ENCODE data around the gene PLD4.

The PLD4 gene

DNA sequence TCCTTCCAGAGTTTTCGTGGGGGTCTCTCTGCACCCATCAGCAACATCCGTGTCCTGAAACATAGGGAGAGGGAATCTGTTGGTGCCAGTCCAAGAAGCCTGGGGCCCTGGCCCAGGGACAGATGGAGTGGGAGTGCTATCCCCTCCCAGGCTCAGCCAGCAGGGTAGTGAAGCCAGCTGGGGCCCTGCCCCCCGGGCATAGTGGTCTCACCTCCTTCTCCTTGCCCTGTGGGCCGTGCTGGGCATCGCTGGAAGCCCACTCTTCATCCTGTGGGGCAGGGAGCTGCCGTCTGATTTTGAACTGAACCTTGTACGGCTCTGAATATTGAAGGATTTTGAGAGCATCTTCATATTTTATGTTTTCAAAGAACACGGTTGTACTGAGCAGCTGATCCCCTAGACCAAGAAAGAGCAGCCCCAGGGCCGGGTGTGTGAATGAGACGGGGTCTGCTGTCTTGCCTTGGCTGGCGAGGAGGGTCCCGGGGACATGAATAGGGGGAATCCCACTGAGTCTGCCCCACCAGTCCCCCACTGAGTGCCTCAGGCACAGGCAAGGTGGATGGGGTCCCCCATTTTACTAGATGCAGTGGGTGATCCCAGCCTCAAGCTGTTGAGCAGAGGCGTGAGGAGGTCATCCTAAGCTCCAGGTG is 30.2 kb downstream of the PLD4 start:
- peaks cover 6% of the 10 kb centered on the region for H3K4me1 ChIP-seq (ENCODE audit: control insufficient read depth, insufficient read depth, low read length)
- no peak overlapping the region for H3K9ac ChIP-seq (ENCODE audit: low read length)
- H3K27me3 ChIP-seq (ENCODE audit: control insufficient read depth, insufficient read depth, low read length) = peaks cover 2% of the 10 kb centered on the region
- peaks cover 9% of the 10 kb centered on the region for H3K36me3 ChIP-seq (ENCODE audit: control insufficient read depth, insufficient read depth, low read length)
- H3K4me3 ChIP-seq (ENCODE audit: low read length) = no peak overlapping the region
- H3K27ac ChIP-seq (ENCODE audit: low read depth, low read length) = no peak overlapping the region

GRCh38 chr14:104955396-104955770 is 30.7 kb downstream of the PLD4 start:
- peaks cover 9% of the 10 kb centered on the region for H3K36me3 ChIP-seq (ENCODE audit: control insufficient read depth, insufficient read depth, low read length)
- H3K4me3 ChIP-seq (ENCODE audit: low read length) = no peak overlapping the region
- no peak overlapping the region for H3K27ac ChIP-seq (ENCODE audit: low read depth, low read length)
- H3K27me3 ChIP-seq (ENCODE audit: control insufficient read depth, insufficient read depth, low read length) = peaks cover 2% of the 10 kb centered on the region
- H3K4me1 ChIP-seq (ENCODE audit: control insufficient read depth, insufficient read depth, low read length) = peaks cover 6% of the 10 kb centered on the region
- H3K9ac ChIP-seq (ENCODE audit: low read length) = no peak overlapping the region

DNA sequence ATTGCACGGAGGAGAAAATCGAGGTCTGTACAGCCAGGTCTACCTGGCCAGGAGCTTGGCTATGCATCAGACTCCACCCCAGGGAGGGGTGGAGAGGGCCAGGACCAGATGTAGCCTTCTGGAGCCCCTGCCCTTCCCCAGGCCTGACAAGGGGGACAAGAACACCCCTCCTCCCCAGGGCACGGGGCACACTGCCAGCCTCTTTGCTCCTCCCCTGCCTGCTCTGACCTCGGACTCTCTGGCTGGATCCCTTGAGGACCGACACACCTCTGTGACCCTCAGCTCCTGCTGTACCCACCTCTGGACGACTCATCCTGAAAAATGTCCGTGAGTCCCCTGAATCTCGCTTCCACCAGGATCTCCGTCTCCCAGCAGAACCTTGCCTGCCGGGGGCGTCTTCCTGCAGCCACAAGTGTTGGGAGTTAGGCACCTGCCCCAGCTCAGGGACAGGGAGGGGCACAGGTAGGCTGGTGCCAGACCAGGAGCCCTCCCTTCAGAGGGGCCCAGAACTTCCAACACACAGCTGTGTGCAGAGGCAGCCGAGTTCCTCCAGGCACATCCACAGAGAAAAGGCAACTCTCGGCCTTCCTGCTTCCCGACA is 31.7 kb downstream of the PLD4 start:
- Histone ChIP-seq H3K36me3 (ENCODE audit: control insufficient read depth, insufficient read depth, low read length) (peaks cover 9% of the 10 kb centered on the region), H3K27ac (ENCODE audit: low read depth, low read length) (no peak overlapping the region), H3K27me3 (ENCODE audit: control insufficient read depth, insufficient read depth, low read length) (peaks cover 2% of the 10 kb centered on the region), H3K4me1 (ENCODE audit: control insufficient read depth, insufficient read depth, low read length) (peaks cover 6% of the 10 kb centered on the region), H3K9ac (ENCODE audit: low read length) (no peak overlapping the region), H3K4me3 (ENCODE audit: low read length) (no peak overlapping the region)

DNA sequence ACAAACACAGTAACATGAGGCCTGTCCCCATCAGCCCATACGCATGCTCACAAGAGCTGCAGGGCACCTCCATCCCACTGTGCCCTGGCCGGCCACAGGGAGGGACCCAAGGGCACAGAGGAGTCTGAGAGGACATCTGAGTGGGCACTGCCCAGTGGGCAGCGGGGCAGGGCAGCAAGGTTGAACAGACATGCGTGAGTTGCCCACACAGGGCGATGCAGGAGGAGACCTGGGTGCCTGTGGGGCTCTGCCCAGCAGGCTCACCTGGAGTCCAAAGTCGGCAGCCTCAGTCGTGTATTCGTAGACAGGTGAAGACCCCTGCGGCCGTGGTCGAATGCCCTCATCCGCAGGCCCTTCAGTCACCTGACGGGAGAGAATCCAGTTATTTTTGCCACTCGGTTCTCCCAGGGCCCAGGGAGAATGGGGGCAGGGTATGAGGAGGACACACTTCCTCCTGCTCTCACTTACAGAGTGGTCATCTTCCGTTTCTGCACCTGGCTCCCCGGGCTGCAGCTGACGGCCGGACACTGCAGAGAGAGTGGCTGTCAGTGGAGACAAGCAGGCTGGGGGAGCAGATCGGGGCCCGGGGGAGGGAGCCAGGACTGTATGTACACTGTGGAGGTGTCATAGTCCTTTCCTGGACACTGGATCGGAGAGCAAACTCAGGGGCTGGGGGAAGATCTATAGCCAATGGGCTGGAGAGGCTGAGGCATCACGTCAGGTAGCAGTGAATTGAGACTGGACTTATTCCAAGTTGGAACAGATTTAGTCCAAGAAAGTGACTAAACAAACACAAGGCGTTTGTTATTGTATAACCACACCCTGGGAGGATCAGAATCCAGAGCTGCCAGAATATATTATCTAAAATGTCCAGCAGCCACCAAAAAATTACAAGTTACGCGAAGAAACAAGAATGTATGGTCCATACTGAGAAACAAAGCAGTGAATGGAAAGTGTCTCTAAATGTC is 32.8 kb downstream of the PLD4 start:
- peaks cover 2% of the 10 kb centered on the region for H3K27me3 ChIP-seq (ENCODE audit: control insufficient read depth, insufficient read depth, low read length)
- no peak overlapping the region for H3K27ac ChIP-seq (ENCODE audit: low read depth, low read length)
- peaks cover 6% of the 10 kb centered on the region for H3K4me1 ChIP-seq (ENCODE audit: control insufficient read depth, insufficient read depth, low read length)
- peaks cover 9% of the 10 kb centered on the region for H3K36me3 ChIP-seq (ENCODE audit: control insufficient read depth, insufficient read depth, low read length)
- no peak overlapping the region for H3K4me3 ChIP-seq (ENCODE audit: low read length)
- no peak overlapping the region for H3K9ac ChIP-seq (ENCODE audit: low read length)

DNA sequence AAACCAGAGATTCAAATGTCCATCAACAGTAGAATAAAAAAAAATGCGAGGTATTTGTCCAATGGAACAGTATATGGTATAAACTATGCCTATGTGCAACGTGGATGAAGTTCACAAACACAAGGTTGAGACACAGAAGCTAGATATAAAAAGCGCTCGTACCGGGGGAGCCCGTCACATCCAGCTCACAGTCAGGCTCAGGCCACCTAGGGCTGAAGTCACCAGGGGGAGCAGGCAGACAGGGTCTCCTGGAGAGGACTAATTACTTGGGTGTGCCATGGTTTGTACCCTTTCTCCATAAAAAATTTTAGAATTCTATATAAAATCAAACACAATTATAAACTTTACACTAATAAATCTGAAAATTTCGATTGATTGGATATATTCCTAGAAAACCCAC is 39.9 kb downstream of the PLD4 start:
- H3K4me3 ChIP-seq (ENCODE audit: low read length) = no peak overlapping the region
- no peak overlapping the region for H3K27ac ChIP-seq (ENCODE audit: low read depth, low read length)
- H3K36me3 ChIP-seq (ENCODE audit: control insufficient read depth, insufficient read depth, low read length) = no peaks in the 10 kb centered on the region
- peaks cover 24% of the 10 kb centered on the region for H3K4me1 ChIP-seq (ENCODE audit: control insufficient read depth, insufficient read depth, low read length)
- no peak overlapping the region for H3K9ac ChIP-seq (ENCODE audit: low read length)
- peaks cover 3% of the 10 kb centered on the region for H3K27me3 ChIP-seq (ENCODE audit: control insufficient read depth, insufficient read depth, low read length)

DNA sequence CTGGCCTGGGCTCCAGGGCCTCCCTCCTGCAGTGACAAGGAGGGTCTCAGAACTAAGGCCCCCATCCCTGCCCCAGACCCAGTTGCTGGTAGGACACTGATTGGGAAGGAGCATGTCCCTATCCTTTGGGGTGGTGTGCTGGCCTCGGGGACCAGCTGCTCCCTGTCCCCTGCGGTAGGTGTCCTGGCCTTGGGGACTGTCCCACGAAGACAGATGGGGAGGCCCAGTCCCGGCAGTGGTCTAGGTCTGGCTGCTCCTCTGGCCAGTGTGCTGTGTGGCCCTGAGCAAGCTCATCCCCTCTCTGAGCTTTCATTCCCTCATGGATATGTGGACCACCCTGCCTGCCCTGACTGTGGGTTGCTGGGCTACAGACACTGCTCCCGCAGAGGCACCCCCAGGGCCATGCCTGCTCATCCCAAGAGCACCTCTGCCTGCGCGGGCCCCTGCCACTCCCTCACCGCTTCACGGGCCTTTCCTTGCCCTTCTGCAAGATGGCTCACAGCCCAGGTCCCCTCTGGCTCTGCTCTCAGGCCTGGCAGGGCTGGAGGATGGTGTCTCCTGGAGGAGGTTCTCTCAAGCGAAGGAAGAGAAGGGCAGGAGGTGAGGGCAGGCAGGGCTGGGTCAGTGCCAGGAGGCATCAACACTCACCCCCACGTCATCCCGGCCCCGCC is 41.0 kb downstream of the PLD4 start:
- Histone ChIP-seq H3K27ac (ENCODE audit: low read depth, low read length) (peak overlapping the region; percentile 97), H3K4me3 (ENCODE audit: low read length) (no peak overlapping the region), H3K9ac (ENCODE audit: low read length) (no peak overlapping the region), H3K36me3 (ENCODE audit: control insufficient read depth, insufficient read depth, low read length) (no peaks in the 10 kb centered on the region), H3K4me1 (ENCODE audit: control insufficient read depth, insufficient read depth, low read length) (peaks cover 25% of the 10 kb centered on the region), H3K27me3 (ENCODE audit: control insufficient read depth, insufficient read depth, low read length) (peaks cover 3% of the 10 kb centered on the region)

DNA sequence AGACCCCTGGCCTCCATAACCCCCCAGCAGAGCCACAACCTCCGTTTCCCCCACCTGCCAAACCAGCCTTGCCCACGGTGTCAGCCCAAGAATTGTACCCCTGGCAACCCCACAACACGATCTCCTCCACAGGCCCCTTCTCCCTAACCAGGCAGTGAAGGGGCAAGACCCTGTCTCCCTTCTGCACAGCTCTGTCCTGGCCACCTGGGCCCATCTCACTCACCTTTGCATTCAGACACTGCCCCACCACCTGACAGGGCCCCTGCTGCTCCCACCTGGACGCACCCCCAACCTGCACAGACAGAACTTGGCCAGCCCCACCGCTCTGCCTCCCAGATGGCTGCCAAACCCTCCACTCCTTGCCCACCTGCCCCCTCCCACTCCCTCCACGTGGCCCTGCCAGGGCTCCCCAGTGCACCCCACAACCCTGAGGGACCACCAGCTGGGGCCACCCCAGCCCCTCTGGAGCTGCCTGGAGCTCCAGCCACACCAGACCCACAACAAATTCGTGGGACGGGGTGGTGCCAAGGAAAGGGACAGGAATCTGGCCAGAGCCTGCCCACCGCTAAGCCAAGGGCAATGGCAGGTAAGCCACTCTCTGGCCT is 41.7 kb downstream of the PLD4 start:
- Histone ChIP-seq H3K27ac (ENCODE audit: low read depth, low read length) (peak overlapping the region; percentile 97), H3K27me3 (ENCODE audit: control insufficient read depth, insufficient read depth, low read length) (peaks cover 3% of the 10 kb centered on the region), H3K9ac (ENCODE audit: low read length) (no peak overlapping the region), H3K4me3 (ENCODE audit: low read length) (no peak overlapping the region), H3K4me1 (ENCODE audit: control insufficient read depth, insufficient read depth, low read length) (peaks cover 31% of the 10 kb centered on the region), H3K36me3 (ENCODE audit: control insufficient read depth, insufficient read depth, low read length) (no peaks in the 10 kb centered on the region)

DNA sequence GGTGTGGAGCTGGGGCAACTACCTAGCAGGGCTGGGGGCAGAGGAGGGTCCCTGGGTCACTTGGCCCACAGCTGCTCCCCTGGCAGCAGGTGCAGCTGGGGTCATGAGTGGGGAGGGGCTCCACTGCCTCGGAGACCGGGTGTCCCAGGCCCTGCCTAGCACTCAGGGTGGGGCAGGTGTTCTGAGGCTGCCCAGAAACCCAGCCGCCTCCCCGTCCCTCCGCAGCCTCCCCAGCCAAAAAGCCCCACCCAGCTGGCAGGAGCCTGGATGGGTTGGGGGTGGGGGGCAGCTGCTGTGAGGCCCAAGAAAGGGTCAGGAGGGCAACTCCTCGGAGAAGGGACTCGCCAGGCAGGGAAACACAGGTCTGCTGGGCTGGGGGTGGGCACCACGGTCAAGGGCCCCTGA is 42.3 kb downstream of the PLD4 start:
- Histone ChIP-seq H3K27me3 (ENCODE audit: control insufficient read depth, insufficient read depth, low read length) (peaks cover 3% of the 10 kb centered on the region), H3K4me1 (ENCODE audit: control insufficient read depth, insufficient read depth, low read length) (peaks cover 38% of the 10 kb centered on the region), H3K4me3 (ENCODE audit: low read length) (peak overlapping the region; percentile 53), H3K36me3 (ENCODE audit: control insufficient read depth, insufficient read depth, low read length) (no peaks in the 10 kb centered on the region), H3K27ac (ENCODE audit: low read depth, low read length) (peak overlapping the region; percentile 97), H3K9ac (ENCODE audit: low read length) (no peak overlapping the region)

- Histone ChIP-seq H3K4me3 (ENCODE audit: low read length) (peak overlapping the region; percentile 53), H3K36me3 (ENCODE audit: control insufficient read depth, insufficient read depth, low read length) (no peaks in the 10 kb centered on the region), H3K4me1 (ENCODE audit: control insufficient read depth, insufficient read depth, low read length) (peaks cover 44% of the 10 kb centered on the region), H3K27ac (ENCODE audit: low read depth, low read length) (peak overlapping the region; percentile 97), H3K9ac (ENCODE audit: low read length) (peak overlapping the region; percentile 22), H3K27me3 (ENCODE audit: control insufficient read depth, insufficient read depth, low read length) (peaks cover 3% of the 10 kb centered on the region)
Measured at GRCh38 chr14:104967386-104968152, 42.9 kb downstream of the PLD4 start.

DNA sequence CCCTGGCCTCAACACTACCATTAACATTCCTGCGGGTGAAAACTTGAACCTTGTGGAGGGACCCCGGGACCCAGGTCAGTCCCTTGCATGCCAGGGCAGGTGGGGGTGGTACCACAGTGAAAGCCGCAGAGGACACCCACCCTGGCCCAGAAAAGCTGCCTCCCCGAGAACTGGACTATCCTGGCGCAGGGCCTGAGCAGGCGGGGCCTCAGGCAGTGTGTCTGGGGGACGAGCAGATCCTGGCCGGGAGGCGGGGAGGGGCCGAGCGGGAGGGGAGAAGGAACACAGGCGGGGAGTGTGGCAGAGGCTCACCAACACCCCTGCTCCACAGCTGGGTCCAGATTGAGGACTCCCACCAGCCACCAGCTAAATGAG is 43.5 kb downstream of the PLD4 start:
- Histone ChIP-seq H3K9ac (ENCODE audit: low read length) (no peak overlapping the region), H3K27ac (ENCODE audit: low read depth, low read length) (peak overlapping the region; percentile 97), H3K4me1 (ENCODE audit: control insufficient read depth, insufficient read depth, low read length) (peaks cover 49% of the 10 kb centered on the region), H3K36me3 (ENCODE audit: control insufficient read depth, insufficient read depth, low read length) (no peaks in the 10 kb centered on the region), H3K4me3 (ENCODE audit: low read length) (peak overlapping the region; percentile 65), H3K27me3 (ENCODE audit: control insufficient read depth, insufficient read depth, low read length) (peaks cover 3% of the 10 kb centered on the region)

- Histone ChIP-seq H3K27ac (ENCODE audit: low read depth, low read length) (peak overlapping the region; percentile 97), H3K4me1 (ENCODE audit: control insufficient read depth, insufficient read depth, low read length) (peaks cover 54% of the 10 kb centered on the region), H3K9ac (ENCODE audit: low read length) (no peak overlapping the region), H3K4me3 (ENCODE audit: low read length) (peak overlapping the region; percentile 65), H3K36me3 (ENCODE audit: control insufficient read depth, insufficient read depth, low read length) (no peaks in the 10 kb centered on the region), H3K27me3 (ENCODE audit: control insufficient read depth, insufficient read depth, low read length) (peaks cover 3% of the 10 kb centered on the region)
Measured at GRCh38 chr14:104968541-104969401, 44.1 kb downstream of the PLD4 start.
